ENCODE measurements around the gene ADAMTS2.

The ADAMTS2 gene

DNA sequence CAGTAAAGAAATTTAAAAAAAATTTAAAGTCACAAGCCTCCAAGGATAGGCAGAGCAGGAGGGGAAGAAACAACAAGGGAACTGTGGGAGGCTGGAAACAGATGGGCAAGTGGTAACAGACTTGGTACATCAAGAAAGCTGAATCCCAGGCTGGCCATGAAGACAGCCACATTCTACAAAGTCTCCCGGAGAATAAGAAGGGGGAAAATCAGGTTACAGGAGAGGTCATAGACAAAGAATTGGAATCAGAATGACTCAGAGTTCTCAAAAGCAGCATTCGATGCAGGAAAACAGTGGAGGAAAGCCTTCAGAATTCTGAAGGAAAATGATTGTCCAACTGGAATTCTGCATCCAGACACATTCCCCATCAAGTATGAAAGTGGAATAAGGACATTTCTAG is 129.7 kb downstream of the ADAMTS2 start:
- no peak for DNase-seq (ENCODE audit: low spot score)

DNA sequence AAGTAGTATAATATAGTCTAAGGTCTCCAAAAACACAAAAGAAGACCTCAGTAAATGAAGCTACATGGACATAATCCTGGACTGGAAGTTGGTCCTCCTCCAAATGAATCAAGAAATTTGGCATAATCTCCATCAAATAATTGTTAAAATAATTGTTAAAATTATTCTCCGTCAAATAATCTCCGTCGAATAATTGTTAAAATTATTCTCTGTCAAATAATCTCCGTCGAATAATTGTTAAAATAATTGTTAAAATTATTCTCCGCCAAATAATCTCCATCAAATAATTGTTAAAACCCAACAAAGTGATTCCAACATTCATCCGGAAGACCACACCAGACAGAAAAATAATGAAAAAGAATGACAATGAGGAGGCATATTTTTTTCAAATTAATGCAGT is 130.6 kb downstream of the ADAMTS2 start:
- DNase-seq (ENCODE audit: low spot score): no peak

GRCh38 chr5:179212870-179213269 is 132.4 kb downstream of the ADAMTS2 start:
- no peak for DNase-seq (ENCODE audit: low spot score)

DNA sequence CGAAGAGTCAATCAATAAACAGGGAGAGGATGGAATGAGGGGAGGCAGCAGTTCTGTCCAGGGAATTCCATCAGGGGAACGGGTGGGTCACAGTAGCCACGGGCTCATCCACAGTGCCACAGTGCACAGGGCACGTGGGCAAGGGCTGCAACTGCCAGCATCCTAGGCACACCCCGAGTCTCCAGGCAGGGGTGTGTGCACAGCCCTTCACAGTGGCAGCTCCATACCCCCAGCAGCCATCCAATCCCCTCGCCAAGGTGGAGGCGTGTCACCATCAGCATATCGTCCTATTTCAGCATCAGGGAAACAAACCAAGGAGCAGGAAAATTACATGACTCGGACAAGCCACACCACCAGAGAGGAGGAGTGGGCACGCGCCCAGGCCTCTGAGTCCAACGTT is 133.6 kb downstream of the ADAMTS2 start:
- DNase-seq (ENCODE audit: low spot score): no peak

- DNase-seq (ENCODE audit: low spot score): no peak
Observed at GRCh38 chr5:179211068-179211467, 134.2 kb downstream of the ADAMTS2 start.

GRCh38 chr5:179210478-179210877 is 134.8 kb downstream of the ADAMTS2 start:
- no peak for DNase-seq (ENCODE audit: low spot score)

DNA sequence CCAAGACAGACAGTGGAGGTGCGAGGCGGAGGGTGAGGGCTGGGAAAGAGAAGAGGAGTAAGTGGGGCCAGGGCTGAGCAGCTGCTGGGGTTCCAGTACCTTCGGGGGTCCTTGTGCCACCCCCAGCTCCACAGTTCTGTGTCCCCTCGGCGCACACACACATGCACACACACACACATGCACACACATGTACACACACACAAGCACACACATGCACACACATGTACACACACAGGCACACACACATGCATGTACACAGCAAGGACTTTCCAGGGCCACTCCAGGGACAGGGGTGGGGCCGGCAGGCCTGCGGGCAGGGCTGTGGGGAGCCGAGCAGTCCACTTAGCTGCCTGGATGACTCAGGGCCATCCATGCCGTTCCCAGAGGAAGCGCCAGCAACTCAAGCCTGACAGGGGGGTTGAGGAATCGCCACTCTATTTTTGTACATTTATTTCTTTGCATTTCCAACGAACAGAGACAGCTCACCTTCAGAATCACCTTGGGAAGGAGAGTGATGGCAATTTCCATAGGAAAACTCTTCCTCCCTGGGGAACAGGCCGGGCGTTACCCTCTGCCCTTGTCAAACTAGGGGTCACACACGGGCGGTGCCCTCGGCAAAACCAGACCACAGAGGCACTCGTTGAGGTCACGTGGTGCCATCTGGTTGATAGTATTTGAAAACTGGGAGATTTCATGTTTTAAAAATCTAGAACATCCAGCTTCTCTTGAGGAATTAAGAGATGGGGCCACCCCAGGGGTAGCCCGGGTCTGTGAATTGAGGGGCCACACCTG is 135.7 kb downstream of the ADAMTS2 start:
- DNase-seq (ENCODE audit: low spot score): no peak

GRCh38 chr5:179208706-179209358 is 136.4 kb downstream of the ADAMTS2 start:
- no peak for DNase-seq (ENCODE audit: low spot score)

- DNase-seq (ENCODE audit: low spot score): no peak
Observed at GRCh38 chr5:179207920-179208705, 137.1 kb downstream of the ADAMTS2 start.

DNA sequence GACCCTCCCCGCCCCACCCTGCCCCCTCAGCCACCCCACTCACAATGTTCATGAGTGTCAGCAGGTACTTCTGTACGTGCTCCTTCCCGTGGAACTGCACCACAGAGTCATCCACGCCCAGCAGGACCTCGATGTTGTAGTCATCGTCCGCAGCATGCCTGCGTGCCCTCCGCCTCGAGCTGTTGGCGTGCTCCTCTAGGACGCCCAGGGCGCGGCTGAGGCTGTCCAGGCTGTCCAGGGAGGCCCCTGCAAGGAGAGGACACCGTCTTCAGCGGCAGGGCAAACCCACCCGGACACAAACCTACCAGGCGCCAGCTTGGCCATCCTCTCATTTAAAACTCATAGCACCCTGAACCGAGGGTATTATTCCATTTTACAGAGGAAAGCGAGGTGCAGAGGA is 137.8 kb downstream of the ADAMTS2 start:
- no peak for DNase-seq (ENCODE audit: low spot score)

DNA sequence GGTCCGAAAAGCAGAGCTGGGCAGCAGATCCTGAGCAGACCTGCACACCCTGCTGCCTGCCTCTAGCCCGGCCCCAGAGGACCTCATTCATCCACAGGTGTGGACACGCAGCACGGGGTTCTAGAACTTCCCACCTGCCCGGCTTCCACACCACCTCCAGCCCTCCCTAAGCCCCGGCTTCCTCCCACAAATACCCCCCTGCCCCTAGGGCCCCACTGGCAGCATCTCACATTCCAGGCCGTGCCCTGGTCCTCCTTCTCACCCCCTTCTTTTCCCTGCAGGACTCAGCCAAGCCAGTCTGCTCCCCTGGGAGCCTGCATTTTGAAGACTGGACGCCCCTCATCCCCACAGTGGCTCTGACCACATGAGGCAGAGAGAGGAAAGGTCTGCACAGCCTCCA is 138.9 kb downstream of the ADAMTS2 start:
- DNase-seq (ENCODE audit: low spot score): no peak

- DNase-seq (ENCODE audit: low spot score): no peak
Observed at GRCh38 chr5:179205277-179205676, 140.0 kb downstream of the ADAMTS2 start.

DNA sequence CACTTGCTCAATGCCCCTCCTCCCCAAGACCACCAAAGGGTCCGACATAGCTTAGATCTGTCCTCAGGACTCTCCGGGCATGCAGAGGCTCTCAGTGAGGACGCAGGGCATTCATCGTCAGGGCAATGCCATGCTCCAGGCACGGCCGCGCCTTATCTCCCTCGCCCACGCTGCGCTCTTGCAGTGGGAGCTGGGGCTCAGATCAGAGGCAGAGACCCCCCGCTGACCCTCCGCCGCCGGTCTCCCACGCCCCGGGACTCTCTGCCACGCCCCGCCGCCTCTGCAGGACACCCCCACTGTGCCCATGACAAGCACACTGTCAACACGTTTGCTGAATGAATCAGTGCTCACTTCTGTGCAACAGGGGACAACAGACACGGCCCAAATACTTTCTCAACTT is 140.7 kb downstream of the ADAMTS2 start:
- no peak for DNase-seq (ENCODE audit: low spot score)

- no peak for DNase-seq (ENCODE audit: low spot score)
Observed at GRCh38 chr5:179203248-179203647, 142.0 kb downstream of the ADAMTS2 start.

GRCh38 chr5:179201986-179202385 is 143.3 kb downstream of the ADAMTS2 start:
- no peak for DNase-seq (ENCODE audit: low spot score)

DNA sequence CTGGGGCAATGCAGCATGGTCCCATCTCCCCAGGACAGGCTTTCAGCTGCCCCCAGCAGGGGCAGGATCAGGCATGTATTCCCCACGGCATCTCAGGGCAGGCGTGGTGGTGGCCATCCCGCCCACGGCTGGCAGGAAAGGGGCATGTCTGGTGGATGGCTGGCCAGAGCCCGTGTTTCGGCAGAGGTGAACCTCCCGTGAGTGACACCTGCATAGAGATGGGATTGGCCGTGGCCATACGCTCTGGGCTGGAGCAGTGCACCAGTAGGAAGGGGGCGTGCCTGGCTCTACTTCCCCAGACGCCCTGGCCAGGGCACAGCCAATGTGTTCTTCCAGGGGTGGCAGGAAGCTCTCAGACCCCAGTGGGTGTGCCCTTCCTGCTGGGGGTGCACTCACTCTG is 146.0 kb downstream of the ADAMTS2 start:
- no peak for DNase-seq (ENCODE audit: low spot score)

DNA sequence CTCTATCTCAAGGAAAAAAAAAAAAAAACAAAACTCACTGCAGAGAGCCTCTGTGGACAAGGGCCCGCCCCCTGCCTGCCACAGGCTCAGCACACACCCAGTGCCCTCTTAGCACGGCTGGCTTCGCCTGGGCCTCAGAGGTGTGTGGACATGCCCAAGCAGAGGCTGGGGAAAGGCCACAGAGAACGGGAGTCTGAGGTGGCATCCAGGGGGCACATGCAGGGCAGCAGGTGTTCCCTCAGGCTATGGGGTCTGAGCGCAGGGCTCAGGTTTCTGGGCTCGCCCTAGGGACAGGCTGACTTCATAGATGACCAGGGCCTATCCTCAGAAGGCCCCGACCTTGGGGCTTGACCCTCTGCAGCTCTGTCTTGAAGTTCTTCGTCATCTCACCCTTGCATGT is 146.4 kb downstream of the ADAMTS2 start:
- no peak for DNase-seq (ENCODE audit: low spot score)

- DNase-seq (ENCODE audit: low spot score): no peak
Observed at GRCh38 chr5:179196405-179197079, 148.7 kb downstream of the ADAMTS2 start.

- DNase-seq (ENCODE audit: low spot score): no peak
Observed at GRCh38 chr5:179195561-179196404, 149.5 kb downstream of the ADAMTS2 start.

DNA sequence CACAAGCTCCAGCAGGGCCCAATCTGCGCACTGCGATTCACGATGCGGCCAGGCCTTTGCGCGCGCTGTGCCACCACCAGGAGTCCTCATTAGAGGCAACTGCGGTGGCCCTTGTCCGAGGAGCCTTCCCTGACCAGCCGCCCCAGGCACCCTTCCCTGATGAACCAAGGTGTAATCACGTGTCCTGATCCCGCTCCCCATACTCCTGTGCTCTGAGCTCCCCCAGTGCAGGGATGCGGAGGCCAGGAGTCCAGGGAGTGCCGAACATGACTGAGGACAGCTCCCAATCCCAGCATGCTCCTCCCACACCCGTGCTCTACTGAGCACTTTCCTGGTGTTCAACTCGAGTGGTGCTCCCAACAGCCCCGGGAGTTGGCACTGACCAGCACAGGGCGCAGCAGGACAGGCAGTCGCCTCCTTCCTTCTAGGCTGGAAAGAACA is 150.3 kb downstream of the ADAMTS2 start:
- no peak for DNase-seq (ENCODE audit: low spot score)

DNA sequence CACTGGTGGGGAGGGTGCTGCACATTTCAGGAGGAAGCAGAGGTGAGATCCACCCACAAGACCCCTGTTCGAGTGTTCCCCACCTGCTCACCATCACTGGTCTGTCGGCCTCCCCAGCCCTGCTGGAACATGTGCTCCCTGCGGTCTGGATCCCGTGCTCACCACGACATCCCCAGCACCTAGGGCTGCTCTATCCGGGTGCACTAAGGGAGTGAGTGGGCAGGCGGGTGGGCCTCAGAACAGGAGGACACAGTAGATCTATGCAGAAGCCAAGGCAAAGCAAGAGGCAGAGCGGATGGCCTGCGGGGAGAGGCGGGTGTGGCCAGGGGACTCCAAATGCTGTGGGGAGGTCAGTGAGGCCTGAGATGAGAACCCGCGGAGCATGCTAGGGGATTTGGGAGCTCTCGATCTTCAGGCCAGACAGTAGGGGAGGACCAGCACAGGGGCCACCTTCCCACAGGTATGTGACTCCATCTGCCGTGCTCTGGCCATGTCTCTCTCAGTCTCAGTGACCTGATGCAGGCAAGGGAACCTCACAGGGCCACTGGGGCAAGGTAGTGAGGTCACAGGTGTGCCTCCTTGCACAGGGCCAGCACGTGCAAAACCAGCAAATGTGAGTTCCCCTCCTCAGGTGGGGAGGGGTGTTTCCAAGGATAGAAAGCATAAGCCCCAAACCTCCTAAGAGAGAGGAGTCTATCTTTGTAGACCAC is 150.9 kb downstream of the ADAMTS2 start:
- DNase-seq (ENCODE audit: low spot score): no peak

Measured in hematopoietic multipotent progenitor cell treated with erythropoietin and hydrocortisone succinate and interleukin-3 and kit ligand, for 15 days (in vitro differentiated cells).